Activated T-helper 9 cell treated with anti-CD3 and anti-CD28 coated beads, Interleukin-2, amount 50 U/mL, for 16 hours (primary cell): ENCODE measurements around the gene NKD1.

Source experiments
- DNase-seq: peaks from one replicate; pipeline ENCODE4 v3.0.0-alpha.2; 2020; ENCODE audit warnings: low read depth

NKD1 gene

DNA sequence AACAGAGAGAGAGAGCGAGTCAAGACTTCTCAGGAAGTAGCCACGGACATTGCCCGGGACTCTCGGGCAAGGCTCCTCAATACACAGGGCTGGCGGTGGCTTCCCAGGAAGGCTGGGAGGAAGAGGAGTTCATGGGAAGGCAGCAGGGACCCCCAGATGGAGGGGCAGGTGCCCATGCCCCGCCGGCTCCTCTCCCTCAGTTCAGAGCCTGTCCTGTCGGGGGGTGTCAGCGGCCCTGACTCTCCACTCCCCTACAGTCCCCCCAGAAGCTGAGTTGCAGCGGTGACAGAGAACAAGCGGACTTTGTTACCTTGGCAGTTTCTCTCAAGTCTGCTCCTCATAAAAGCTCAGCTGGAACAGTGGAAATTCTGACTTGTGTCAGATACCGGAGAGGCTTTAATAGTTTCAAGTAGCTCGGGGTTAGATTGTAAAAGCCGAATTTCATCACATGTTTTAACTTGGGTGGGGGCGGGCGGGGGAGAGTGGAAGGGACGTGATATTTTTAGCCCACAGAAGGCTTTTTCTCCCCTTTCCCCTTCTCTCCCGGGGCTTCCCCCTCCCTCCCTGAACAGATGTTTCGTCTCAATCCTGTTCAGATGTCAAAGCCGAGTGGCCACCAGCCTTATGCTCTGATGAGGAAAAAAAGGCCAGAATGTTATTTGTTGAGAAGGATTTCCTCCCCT is 65.2 kb downstream of the NKD1 start:
- DNase-seq, result no peak

GRCh38 chr16:50613964-50614474 is 65.8 kb downstream of the NKD1 start:
- DNase-seq, result no peak

GRCh38 chr16:50614955-50615724 is 66.9 kb downstream of the NKD1 start:
- DNase-seq, result no peak

GRCh38 chr16:50615891-50616290 is 67.7 kb downstream of the NKD1 start:
- DNase-seq, result no peak

GRCh38 chr16:50616386-50616785 is 68.2 kb downstream of the NKD1 start:
- no peak for DNase-seq

- DNase-seq, result no peak
These were observed 68.9 kb downstream of the NKD1 start for GRCh38 chr16:50616883-50617645.

DNA sequence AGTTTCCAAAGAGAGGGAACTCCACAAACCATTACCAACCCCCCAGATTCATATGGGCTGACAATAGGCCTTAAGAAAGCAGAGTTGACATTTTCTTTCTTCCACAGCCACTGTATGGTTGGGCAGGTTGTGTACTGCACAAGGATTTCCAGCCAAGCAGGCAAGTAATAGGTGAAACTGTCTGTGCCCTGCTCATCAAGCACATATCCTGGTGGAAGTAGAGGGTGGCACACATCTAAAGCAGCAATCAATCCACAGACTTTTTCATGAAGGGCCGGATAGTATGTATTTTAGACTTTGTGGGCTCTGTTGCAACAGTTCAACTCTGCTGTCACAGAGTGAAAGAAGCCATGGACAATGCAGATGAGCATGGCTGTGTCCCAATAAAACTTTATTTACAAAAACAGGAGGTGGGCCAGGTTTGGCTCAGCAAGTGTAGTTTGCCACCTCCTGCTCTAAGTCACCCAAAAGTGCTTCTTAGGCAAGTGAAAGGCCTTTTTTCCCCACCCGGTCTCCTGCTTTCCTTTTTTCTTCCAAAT is 69.5 kb downstream of the NKD1 start:
- no peak for DNase-seq

GRCh38 chr16:50618238-50618918 is 70.2 kb downstream of the NKD1 start:
- DNase-seq, result no peak

GRCh38 chr16:50619702-50620491 is 71.7 kb downstream of the NKD1 start:
- DNase-seq, result no peak

DNA sequence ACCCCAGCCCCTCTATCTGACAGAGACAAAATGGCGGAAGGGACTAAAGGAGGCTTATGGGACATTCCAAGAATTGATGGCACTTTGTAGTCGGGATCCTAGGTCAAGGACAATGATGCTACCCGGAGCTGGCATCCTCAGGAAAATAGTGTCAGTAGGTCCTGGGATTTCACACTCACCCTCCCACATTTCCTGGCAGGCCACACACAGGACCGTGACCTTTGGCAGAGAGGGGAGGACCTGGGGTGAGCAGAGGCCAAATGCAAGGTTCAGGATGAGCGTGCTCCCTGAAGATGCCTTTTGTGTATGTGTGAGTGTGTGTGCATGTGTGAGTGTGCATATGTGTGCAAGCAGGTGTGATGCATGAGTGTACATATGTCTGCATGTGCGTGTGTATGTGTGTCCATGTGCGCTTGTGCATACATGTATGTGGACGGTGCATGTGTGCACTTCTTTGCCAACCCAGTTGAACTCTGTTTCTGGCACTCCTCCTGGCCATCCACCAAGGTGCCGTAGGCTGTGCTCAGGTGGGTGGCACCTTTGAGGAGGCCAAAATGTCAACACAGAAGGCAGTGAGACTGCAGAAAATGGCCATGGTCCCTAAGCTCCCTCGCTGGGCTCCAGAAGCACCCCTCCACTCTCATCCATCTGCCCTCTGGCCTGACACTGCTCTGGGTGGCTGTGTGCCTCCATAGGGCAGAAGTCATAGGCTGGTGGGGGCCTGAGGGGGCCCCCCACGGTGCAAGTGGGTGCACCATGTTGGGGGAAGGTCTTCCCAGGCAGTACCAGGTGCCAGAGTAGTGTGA is 72.7 kb downstream of the NKD1 start:
- no peak for DNase-seq

- no peak for DNase-seq
These were observed 73.2 kb downstream of the NKD1 start for GRCh38 chr16:50621452-50621792.

DNA sequence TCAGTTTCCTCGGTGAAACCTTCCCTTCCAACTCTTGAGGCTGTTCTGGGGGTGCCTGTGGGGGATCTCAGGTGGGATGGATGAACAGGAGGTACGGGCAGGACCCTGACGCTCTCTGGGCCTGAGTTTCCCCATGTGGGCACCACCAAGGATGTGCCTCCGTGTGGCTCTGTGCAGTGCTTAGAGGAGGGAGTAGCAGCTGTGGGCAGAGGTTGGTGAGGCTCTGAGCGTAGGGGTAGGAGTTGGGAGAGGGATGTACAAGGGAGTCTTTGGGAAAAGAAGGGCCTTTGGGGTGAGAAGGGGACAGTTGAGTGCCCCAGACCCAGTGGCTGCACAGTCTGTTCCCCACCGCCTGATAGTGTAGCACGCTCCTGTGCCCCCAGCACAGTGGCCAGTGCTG is 73.8 kb downstream of the NKD1 start:
- DNase-seq, result no peak

- DNase-seq, result no peak
These were observed 74.6 kb downstream of the NKD1 start for GRCh38 chr16:50622643-50623369.

- DNase-seq, result no peak
These were observed 76.3 kb downstream of the NKD1 start for GRCh38 chr16:50624449-50624970.

- DNase-seq, result no peak
These were observed 77.2 kb downstream of the NKD1 start for GRCh38 chr16:50625374-50625773.

DNA sequence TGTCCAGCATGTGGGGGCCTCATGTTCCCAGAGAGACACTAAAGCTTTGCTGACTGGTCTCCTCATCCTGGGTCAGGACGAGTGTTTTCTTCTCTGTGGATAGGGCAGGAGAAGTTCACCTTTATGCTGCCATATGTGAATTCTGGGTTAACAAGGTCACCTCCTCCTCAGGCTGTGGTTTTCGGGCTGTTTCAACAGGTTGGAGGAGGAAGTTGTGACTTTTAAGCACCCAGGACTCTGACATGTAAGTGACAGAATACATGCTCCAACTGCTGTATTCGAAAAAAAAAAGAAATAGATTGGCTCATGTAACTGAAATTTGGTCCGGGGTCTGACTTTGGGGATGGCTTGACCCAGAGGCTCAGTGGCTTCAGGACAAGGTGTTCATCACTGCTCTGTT is 78.7 kb downstream of the NKD1 start:
- no peak for DNase-seq

DNA sequence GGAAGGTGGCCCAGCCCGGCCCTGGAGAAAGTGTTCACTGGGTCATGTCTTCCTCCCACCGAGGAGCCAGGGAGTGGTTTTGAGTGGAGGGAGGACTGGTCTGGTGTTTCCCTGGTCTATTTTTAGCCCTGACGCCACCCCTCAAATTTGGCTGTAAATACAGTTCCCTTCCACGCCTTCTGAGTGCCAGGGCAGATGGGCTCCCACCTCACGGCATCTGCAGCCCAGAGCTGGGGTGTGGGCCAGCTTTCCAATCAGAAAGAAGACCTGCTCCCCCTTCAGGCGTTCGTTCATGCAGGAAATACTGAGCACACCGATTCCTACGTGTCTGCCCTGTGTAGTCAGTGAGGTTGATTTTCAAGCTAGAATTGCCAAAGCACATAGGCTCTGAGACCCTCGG is 79.2 kb downstream of the NKD1 start:
- DNase-seq, result no peak

DNA sequence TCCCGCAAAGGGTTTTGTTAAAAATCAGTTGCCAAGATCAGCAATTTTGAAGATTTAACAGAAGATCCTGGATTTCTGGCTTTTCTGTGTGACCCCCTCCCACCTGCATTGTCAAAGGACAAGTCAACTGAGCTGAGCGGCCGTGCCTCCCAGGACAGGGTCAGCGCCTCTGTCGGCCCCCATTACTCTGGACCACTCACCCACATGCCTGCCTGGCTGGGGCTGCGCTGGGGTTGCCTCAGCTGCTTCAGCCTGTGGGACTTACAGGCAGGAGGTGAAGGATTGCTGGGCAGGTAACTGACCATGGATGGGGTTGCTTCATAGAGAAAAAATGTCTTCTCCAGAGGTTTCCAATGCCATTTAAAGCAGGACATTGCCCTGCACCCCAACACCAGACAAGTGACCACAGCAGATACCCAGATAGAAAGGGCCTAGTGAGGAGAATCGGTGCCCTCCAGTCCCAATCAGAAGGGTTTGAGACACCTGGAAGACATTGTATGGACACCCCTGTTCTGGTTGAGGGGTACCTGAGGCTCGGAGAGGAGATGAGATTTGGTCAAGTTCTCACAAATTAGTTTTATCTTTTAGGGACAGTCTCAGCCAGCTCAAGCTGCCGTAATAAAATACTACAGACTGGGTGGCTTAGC is 80.1 kb downstream of the NKD1 start:
- no peak for DNase-seq

- no peak for DNase-seq
These were observed 81.1 kb downstream of the NKD1 start for GRCh38 chr16:50629334-50629733.
